PC-9 (cell line): ENCODE results near the gene GPR68.

Experiments used
- EZH2 ChIP-seq: fragments of 200-600 bp; sonication (generic); IDR thresholded peaks from 2 replicates; pipeline ENCODE4 v1.8.0; 2017; ENCODE audit warnings: antibody characterized with exemption, low read depth
- TF ChIP-seq, protein P1 (sequence below): fragments of 200-600 bp; sonication (generic); conservative IDR thresholded peaks from 2 replicates; pipeline ENCODE4 v1.6.1; 2017; ENCODE audit warnings: mixed run types, antibody characterized with exemption, mild to moderate bottlenecking, moderate library complexity

GRCh38 chr14:91283666-91284065 is 39.2 kb upstream of the GPR68 start:
- TF ChIP-seq, protein P1, sequence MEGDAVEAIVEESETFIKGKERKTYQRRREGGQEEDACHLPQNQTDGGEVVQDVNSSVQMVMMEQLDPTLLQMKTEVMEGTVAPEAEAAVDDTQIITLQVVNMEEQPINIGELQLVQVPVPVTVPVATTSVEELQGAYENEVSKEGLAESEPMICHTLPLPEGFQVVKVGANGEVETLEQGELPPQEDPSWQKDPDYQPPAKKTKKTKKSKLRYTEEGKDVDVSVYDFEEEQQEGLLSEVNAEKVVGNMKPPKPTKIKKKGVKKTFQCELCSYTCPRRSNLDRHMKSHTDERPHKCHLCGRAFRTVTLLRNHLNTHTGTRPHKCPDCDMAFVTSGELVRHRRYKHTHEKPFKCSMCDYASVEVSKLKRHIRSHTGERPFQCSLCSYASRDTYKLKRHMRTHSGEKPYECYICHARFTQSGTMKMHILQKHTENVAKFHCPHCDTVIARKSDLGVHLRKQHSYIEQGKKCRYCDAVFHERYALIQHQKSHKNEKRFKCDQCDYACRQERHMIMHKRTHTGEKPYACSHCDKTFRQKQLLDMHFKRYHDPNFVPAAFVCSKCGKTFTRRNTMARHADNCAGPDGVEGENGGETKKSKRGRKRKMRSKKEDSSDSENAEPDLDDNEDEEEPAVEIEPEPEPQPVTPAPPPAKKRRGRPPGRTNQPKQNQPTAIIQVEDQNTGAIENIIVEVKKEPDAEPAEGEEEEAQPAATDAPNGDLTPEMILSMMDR = no peak
- no peak for TF ChIP-seq EZH2
